ENCODE results near the gene STAP2. TPM values are rescaled to one million over a fixed set of nuclear protein-coding genes. Genes with fewer than 3 reads are reported as not detected.
A peak's percentile ranks its signal among the peaks of the same experiment; 100 is the strongest.
"Not testable (repeated sequence)": the region's sequence is repeated elsewhere in the genome, so short reads cannot be mapped to it uniquely, and the experiment has no call there.

STAP2 gene
- total and polyA plus RNA-seq, 9 of the 15 experiments (the other 6 are each of a cell fraction or from before 2014, with no cell fraction given) = 1.2 to 9.8 (median 4.5) TPM

DNA sequence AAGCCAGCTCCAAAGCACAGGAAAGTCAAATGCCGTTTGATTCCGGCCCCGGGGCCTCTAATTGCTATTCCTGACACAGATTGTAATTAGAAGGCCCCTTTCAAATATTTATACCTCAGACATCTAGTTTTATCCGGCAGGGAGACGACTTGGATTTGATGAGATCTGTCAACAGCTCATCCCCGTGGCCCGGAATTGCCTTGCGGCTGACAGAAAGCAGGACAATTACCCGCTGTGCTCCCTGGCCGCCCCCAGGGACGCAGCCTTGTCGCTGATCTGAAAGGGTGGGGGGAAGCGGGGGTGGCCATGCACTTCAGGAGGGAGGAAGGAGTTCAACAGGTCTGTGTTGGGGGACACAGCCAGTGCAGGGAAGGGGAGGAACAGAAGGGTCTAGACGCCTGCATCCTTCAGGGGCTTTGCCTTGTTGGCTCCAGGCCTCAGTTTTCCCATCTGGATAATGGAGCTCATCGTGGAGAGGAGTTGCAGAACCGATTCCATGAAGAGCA lies 61.4 kb downstream of the STAP2 start (continued):
- no peak for TF ChIP-seq ZNF146 (CRISPR knock-in tag; IDR thresholded peaks at IDR 0.05; ENCODE audit: unreplicated experiment)
- peak; percentile 75 for TF ChIP-seq MEIS2 (IDR thresholded peaks at IDR 0.05; ENCODE audit: partially characterized antibody)
- peak; percentile 84; the same call in 1 of the 2 replicates for TF ChIP-seq CBX1 (IDR thresholded peaks at IDR 0.05; ENCODE audit: low read depth)
- TF ChIP-seq EGR1 (conservative IDR thresholded peaks at IDR 0.05) = peak; percentile 58
- 0 out of 2 replicates have a peak, but pooled peaks have one; percentile 27 for TF ChIP-seq HDAC2 (IDR thresholded peaks at IDR 0.05)

- ATAC-seq; H3K36me3 ChIP-seq (ENCODE audit: control insufficient read depth, insufficient read depth, low read length); H3K4me3 ChIP-seq; H3K27me3 ChIP-seq (ENCODE audit: control insufficient read depth in 2 of 2, insufficient read depth in 2 of 2, low read length in 2 of 2); BruUV-seq (replicated peaks); H2AFZ ChIP-seq (ENCODE audit: low read depth, low read length); H3K27ac ChIP-seq (ENCODE audit: extremely low read depth, low read depth, low read length); H4K20me1 ChIP-seq (replicated peaks; ENCODE audit: control insufficient read depth, insufficient read depth, low read length); H3K9me1 ChIP-seq (ENCODE audit: control insufficient read depth, insufficient read depth, low read length); CTCF ChIA-PET (ENCODE audit: low intra/inter-chr PET ratio); H3K4me2 ChIP-seq (ENCODE audit: insufficient read depth, low read length); H3K9ac ChIP-seq (ENCODE audit: insufficient read depth in 1 of 2, low read depth in 2 of 2, low read length in 2 of 2); DNase-seq (ENCODE audit: extremely low read depth in 1 of 4, low spot score in 3 of 4); FAIRE-seq; H3K9me3 ChIP-seq (replicated peaks; ENCODE audit: control insufficient read depth, insufficient read depth, low read depth, low read length); intact Hi-C loops (cut with micrococcal nuclease); H3K79me2 ChIP-seq (ENCODE audit: control insufficient read depth, insufficient read depth, low read length): not testable (repeated sequence)
- POLR2A ChIA-PET = interaction anchor here (1.1 kb wide), 1 partner anchor 145 kb away, joined by 3 read pairs; no protein-coding TSS in a partner anchor
- in situ Hi-C loops (cut with MboI) = loop anchor here (5.0 to 10.0 kb wide), 2 partner anchors 70 to 243 kb away; partner anchors contain the start of genes MPND and PLIN4
- H3K4me1 ChIP-seq (replicated peaks in 1 of 2; ENCODE audit: control insufficient read depth in 2 of 2, insufficient read depth in 2 of 2, low read length in 2 of 2) = peaks cover 0 to 12% of the 10 kb centered on the region in 2 experiments; a peak in 4 of 5 replicates
- 82% methylated on average over 6 of the region's 6 CpGs for WGBS (ENCODE audit: insufficient coverage, low coverage, missing lambda C conversion rate)
Observed at GRCh38 chr19:4274321-4274686, 64.3 kb downstream of the STAP2 start.

Other genes starting within 250 kb of the STAP2 start
Only the 7 nearest of the 18 such genes appear.
- gene YJU2, start 91.7 kb downstream of the STAP2 start, total RNA-seq (2014; rRNA removed) = 34.9 and 46.0 TPM in 2 replicates
- gene YJU2, start 91.7 kb downstream of the STAP2 start, total RNA-seq (2014; rRNA removed; fragmentation: Illumina TruSeq; extraction: Trizol) = 11.7 and 12.1 TPM in 2 replicates
- 22.4 and 23.5 TPM in 2 replicates for gene YJU2, start 91.7 kb downstream of the STAP2 start, total RNA-seq (2015; rRNA removed; fragmentation: Illumina TruSeq; extraction: Trizol)
- gene YJU2, start 91.7 kb downstream of the STAP2 start, total RNA-seq (2021) = 26.5 and 28.6 TPM in 2 replicates
- 12.6 and 15.4 TPM in 2 replicates for gene YJU2, start 91.7 kb downstream of the STAP2 start, polyA plus RNA-seq (2011; rRNA removed)
- gene YJU2, start 91.7 kb downstream of the STAP2 start, polyA plus RNA-seq (2014; fragmentation: Illumina TruSeq; extraction: Trizol) = 19.3 and 27.8 TPM in 2 replicates
- 1 to 10 TPM in 1 of 2 experiments, under 1 TPM in 1; 0.41 to 1.4 TPM for gene YJU2, start 91.7 kb downstream of the STAP2 start, polyA plus RNA-seq (2014; fragmentation: Nextera tagmentation; extraction: Ambion mirVana)
- 33.0 and 34.6 TPM in 2 replicates for gene YJU2, start 91.7 kb downstream of the STAP2 start, polyA plus RNA-seq (2014; rRNA removed)
- 0.33 TPM in 1 of 2 replicates, not detected in the other for gene SHD, start 59.6 kb downstream of the STAP2 start, total RNA-seq (2014; rRNA removed)
- not detected in 2 replicates for gene SHD, start 59.6 kb downstream of the STAP2 start, total RNA-seq (2014; rRNA removed; fragmentation: Illumina TruSeq; extraction: Trizol)
- 0.15 TPM in 1 of 2 replicates, not detected in the other for gene SHD, start 59.6 kb downstream of the STAP2 start, total RNA-seq (2015; rRNA removed; fragmentation: Illumina TruSeq; extraction: Trizol)
- gene SHD, start 59.6 kb downstream of the STAP2 start, total RNA-seq (2021) = 0.38 and 0.62 TPM in 2 replicates
- 0.22 TPM in 1 of 2 replicates, not detected in the other for gene SHD, start 59.6 kb downstream of the STAP2 start, polyA plus RNA-seq (2011; rRNA removed)
- 0.42 TPM in 1 of 2 replicates, not detected in the other for gene SHD, start 59.6 kb downstream of the STAP2 start, polyA plus RNA-seq (2014; fragmentation: Illumina TruSeq; extraction: Trizol)
- gene SHD, start 59.6 kb downstream of the STAP2 start, polyA plus RNA-seq (2014; fragmentation: Nextera tagmentation; extraction: Ambion mirVana) = under 1 TPM; 0.13 to 0.18 TPM
- 0.05 and 0.13 TPM in 2 replicates for gene SHD, start 59.6 kb downstream of the STAP2 start, polyA plus RNA-seq (2014; rRNA removed)
- gene TMIGD2, start 36.4 kb downstream of the STAP2 start, total RNA-seq (2014; rRNA removed) = not detected in 2 replicates
- gene TMIGD2, start 36.4 kb downstream of the STAP2 start, total RNA-seq (2014; rRNA removed; fragmentation: Illumina TruSeq; extraction: Trizol) = not detected in 2 replicates
- gene TMIGD2, start 36.4 kb downstream of the STAP2 start, total RNA-seq (2015; rRNA removed; fragmentation: Illumina TruSeq; extraction: Trizol) = not detected in 2 replicates
- gene TMIGD2, start 36.4 kb downstream of the STAP2 start, total RNA-seq (2021) = not detected in 2 replicates
- not detected in 2 replicates for gene TMIGD2, start 36.4 kb downstream of the STAP2 start, polyA plus RNA-seq (2011; rRNA removed)
- not detected in 2 replicates for gene TMIGD2, start 36.4 kb downstream of the STAP2 start, polyA plus RNA-seq (2014; fragmentation: Illumina TruSeq; extraction: Trizol)
- not detected for gene TMIGD2, start 36.4 kb downstream of the STAP2 start, polyA plus RNA-seq (2014; fragmentation: Nextera tagmentation; extraction: Ambion mirVana)
- not detected in 2 replicates for gene TMIGD2, start 36.4 kb downstream of the STAP2 start, polyA plus RNA-seq (2014; rRNA removed)
- gene FSD1, start 34.2 kb downstream of the STAP2 start, total RNA-seq (2014; rRNA removed) = 0.65 and 0.77 TPM in 2 replicates
- gene FSD1, start 34.2 kb downstream of the STAP2 start, total RNA-seq (2014; rRNA removed; fragmentation: Illumina TruSeq; extraction: Trizol) = 0.73 and 0.80 TPM in 2 replicates
- gene FSD1, start 34.2 kb downstream of the STAP2 start, total RNA-seq (2015; rRNA removed; fragmentation: Illumina TruSeq; extraction: Trizol) = 0.49 and 0.69 TPM in 2 replicates
- gene FSD1, start 34.2 kb downstream of the STAP2 start, total RNA-seq (2021) = 1.4 and 1.5 TPM in 2 replicates
- 0.87 and 1.2 TPM in 2 replicates for gene FSD1, start 34.2 kb downstream of the STAP2 start, polyA plus RNA-seq (2011; rRNA removed)
- 0.29 and 1.9 TPM in 2 replicates for gene FSD1, start 34.2 kb downstream of the STAP2 start, polyA plus RNA-seq (2014; fragmentation: Illumina TruSeq; extraction: Trizol)
- under 1 TPM in 1 of 2 experiments, not detected in 1; 0.11 TPM for gene FSD1, start 34.2 kb downstream of the STAP2 start, polyA plus RNA-seq (2014; fragmentation: Nextera tagmentation; extraction: Ambion mirVana)
- gene FSD1, start 34.2 kb downstream of the STAP2 start, polyA plus RNA-seq (2014; rRNA removed) = 0.78 and 1.1 TPM in 2 replicates
- 3.6 and 5.7 TPM in 2 replicates for gene MPND, start 4.7 kb upstream of the STAP2 start, total RNA-seq (2014; rRNA removed)
- gene MPND, start 4.7 kb upstream of the STAP2 start, total RNA-seq (2014; rRNA removed; fragmentation: Illumina TruSeq; extraction: Trizol) = 1.5 and 1.9 TPM in 2 replicates
- gene MPND, start 4.7 kb upstream of the STAP2 start, total RNA-seq (2015; rRNA removed; fragmentation: Illumina TruSeq; extraction: Trizol) = 7.8 and 8.0 TPM in 2 replicates
- 14.0 and 16.2 TPM in 2 replicates for gene MPND, start 4.7 kb upstream of the STAP2 start, total RNA-seq (2021)
- 3.9 and 4.3 TPM in 2 replicates for gene MPND, start 4.7 kb upstream of the STAP2 start, polyA plus RNA-seq (2011; rRNA removed)
- gene MPND, start 4.7 kb upstream of the STAP2 start, polyA plus RNA-seq (2014; fragmentation: Illumina TruSeq; extraction: Trizol) = 5.5 and 7.6 TPM in 2 replicates
- 1 to 10 TPM in 1 of 2 experiments, under 1 TPM in 1; 0.25 to 1.3 TPM for gene MPND, start 4.7 kb upstream of the STAP2 start, polyA plus RNA-seq (2014; fragmentation: Nextera tagmentation; extraction: Ambion mirVana)
- gene MPND, start 4.7 kb upstream of the STAP2 start, polyA plus RNA-seq (2014; rRNA removed) = 5.7 and 9.4 TPM in 2 replicates
- 48.0 and 60.1 TPM in 2 replicates for gene SH3GL1, start 61.7 kb upstream of the STAP2 start, total RNA-seq (2014; rRNA removed)
- gene SH3GL1, start 61.7 kb upstream of the STAP2 start, total RNA-seq (2014; rRNA removed; fragmentation: Illumina TruSeq; extraction: Trizol) = 6.1 and 9.4 TPM in 2 replicates
- 28.6 and 29.1 TPM in 2 replicates for gene SH3GL1, start 61.7 kb upstream of the STAP2 start, total RNA-seq (2015; rRNA removed; fragmentation: Illumina TruSeq; extraction: Trizol)
- gene SH3GL1, start 61.7 kb upstream of the STAP2 start, total RNA-seq (2021) = 72.0 and 75.3 TPM in 2 replicates
- gene SH3GL1, start 61.7 kb upstream of the STAP2 start, polyA plus RNA-seq (2011; rRNA removed) = 25.7 and 44.0 TPM in 2 replicates
- gene SH3GL1, start 61.7 kb upstream of the STAP2 start, polyA plus RNA-seq (2014; fragmentation: Illumina TruSeq; extraction: Trizol) = 25.5 and 57.0 TPM in 2 replicates
- gene SH3GL1, start 61.7 kb upstream of the STAP2 start, polyA plus RNA-seq (2014; fragmentation: Nextera tagmentation; extraction: Ambion mirVana) = 1 to 10 TPM; 1.7 to 2.1 TPM
- 58.5 and 64.7 TPM in 2 replicates for gene SH3GL1, start 61.7 kb upstream of the STAP2 start, polyA plus RNA-seq (2014; rRNA removed)
- gene CHAF1A, start 63.8 kb upstream of the STAP2 start, total RNA-seq (2014; rRNA removed) = 61.1 and 78.3 TPM in 2 replicates
- gene CHAF1A, start 63.8 kb upstream of the STAP2 start, total RNA-seq (2014; rRNA removed; fragmentation: Illumina TruSeq; extraction: Trizol) = 32.5 and 42.6 TPM in 2 replicates
- 51.4 and 51.8 TPM in 2 replicates for gene CHAF1A, start 63.8 kb upstream of the STAP2 start, total RNA-seq (2015; rRNA removed; fragmentation: Illumina TruSeq; extraction: Trizol)
- 78.6 and 86.9 TPM in 2 replicates for gene CHAF1A, start 63.8 kb upstream of the STAP2 start, total RNA-seq (2021)
- gene CHAF1A, start 63.8 kb upstream of the STAP2 start, polyA plus RNA-seq (2011; rRNA removed) = 32.0 and 35.3 TPM in 2 replicates
- gene CHAF1A, start 63.8 kb upstream of the STAP2 start, polyA plus RNA-seq (2014; fragmentation: Illumina TruSeq; extraction: Trizol) = 45.2 and 59.3 TPM in 2 replicates
- gene CHAF1A, start 63.8 kb upstream of the STAP2 start, polyA plus RNA-seq (2014; fragmentation: Nextera tagmentation; extraction: Ambion mirVana) = 1 to 10 TPM; 1.6 to 2.1 TPM
- 65.4 and 73.4 TPM in 2 replicates for gene CHAF1A, start 63.8 kb upstream of the STAP2 start, polyA plus RNA-seq (2014; rRNA removed)